ENCODE results near the gene ASAP2. TPM values are rescaled to one million over a fixed set of nuclear protein-coding genes. Genes with fewer than 3 reads are reported as not detected.
"Not testable (repeated sequence)": the region's sequence is repeated elsewhere in the genome, so short reads cannot be mapped to it uniquely, and the experiment has no call there.

ASAP2 gene
- total RNA-seq, 2 donors from 2014 or later = 9.2 to 17.8 TPM

GRCh38 chr2:9391961-9392720 is 185.5 kb downstream of the ASAP2 start:
- whole genome bisulfite sequencing = 90% methylated on average over 13 of the region's 13 CpGs
- intact Hi-C loops (cut with DNase I) = no loop called here
- no peak overlapping the region for H3K27ac ChIP-seq
- no peak overlapping the region for H3K4me3 ChIP-seq
- DNase-seq (ENCODE audit: low spot score) = no peak
- no peaks in the 10 kb centered on the region for H3K27me3 ChIP-seq (replicated peaks; ENCODE audit: insufficient read depth)
- no peaks in the 10 kb centered on the region for H3K4me1 ChIP-seq (replicated peaks)
- H3K36me3 ChIP-seq = no peaks in the 10 kb centered on the region
- TF ChIP-seq POLR2AphosphoS5 (IDR thresholded peaks at IDR 0.05) = no peak
- TF ChIP-seq POLR2A (IDR thresholded peaks at IDR 0.05) = no peak
- TF ChIP-seq CTCF (IDR thresholded peaks at IDR 0.05) = no peak
- H3K9me3 ChIP-seq = no peaks in the 10 kb centered on the region

- Histone ChIP-seq H3K9me3 (no peaks in the 10 kb centered on the region), H3K4me3 (no peak overlapping the region), H3K36me3 (no peaks in the 10 kb centered on the region), H3K27me3 (replicated peaks; ENCODE audit: insufficient read depth) (no peaks in the 10 kb centered on the region), H3K27ac (no peak overlapping the region), H3K4me1 (replicated peaks) (no peaks in the 10 kb centered on the region)
- DNase-seq (ENCODE audit: low spot score) = no peak
- TF ChIP-seq CTCF (IDR thresholded peaks at IDR 0.05) (no peak), POLR2A (IDR thresholded peaks at IDR 0.05) (no peak), POLR2AphosphoS5 (IDR thresholded peaks at IDR 0.05) (no peak)
- intact Hi-C loops (cut with DNase I) = no loop called here
- 67% methylated on average over 27 of the region's 28 CpGs for WGBS
These were observed 186.5 kb downstream of the ASAP2 start for GRCh38 chr2:9392898-9393765.

GRCh38 chr2:9394816-9395215 is 188.2 kb downstream of the ASAP2 start:
- H3K9me3 ChIP-seq = no peaks in the 10 kb centered on the region
- DNase-seq (ENCODE audit: low spot score) = no peak
- no peaks in the 10 kb centered on the region for H3K36me3 ChIP-seq
- intact Hi-C loops (cut with DNase I) = no loop called here
- no peaks in the 10 kb centered on the region for H3K27me3 ChIP-seq (replicated peaks; ENCODE audit: insufficient read depth)
- TF ChIP-seq POLR2AphosphoS5 (IDR thresholded peaks at IDR 0.05) (no peak), POLR2A (IDR thresholded peaks at IDR 0.05) (no peak), CTCF (IDR thresholded peaks at IDR 0.05) (no peak)
- H3K27ac ChIP-seq = no peak overlapping the region
- whole genome bisulfite sequencing = 91% methylated on average over 15 of the region's 15 CpGs
- no peaks in the 10 kb centered on the region for H3K4me1 ChIP-seq (replicated peaks)
- H3K4me3 ChIP-seq = no peak overlapping the region

- H3K27me3 ChIP-seq (replicated peaks; ENCODE audit: insufficient read depth) = no peaks in the 10 kb centered on the region
- no peak for TF ChIP-seq POLR2A (IDR thresholded peaks at IDR 0.05)
- TF ChIP-seq POLR2AphosphoS5 (IDR thresholded peaks at IDR 0.05) = no peak
- no peak for TF ChIP-seq CTCF (IDR thresholded peaks at IDR 0.05)
- no peaks in the 10 kb centered on the region for H3K4me1 ChIP-seq (replicated peaks)
- H3K27ac ChIP-seq = no peak overlapping the region
- WGBS = 93% methylated on average over 14 of the region's 14 CpGs
- H3K4me3 ChIP-seq = no peak overlapping the region
- H3K9me3 ChIP-seq = no peaks in the 10 kb centered on the region
- H3K36me3 ChIP-seq = no peaks in the 10 kb centered on the region
- intact Hi-C loops (cut with DNase I) = no loop called here
- no peak for DNase-seq (ENCODE audit: low spot score)
These were observed 190.6 kb downstream of the ASAP2 start for GRCh38 chr2:9397201-9397600.

GRCh38 chr2:9398251-9398650 is 191.6 kb downstream of the ASAP2 start:
- H3K4me3 ChIP-seq; DNase-seq (ENCODE audit: low spot score); H3K4me1 ChIP-seq (replicated peaks); H3K36me3 ChIP-seq; H3K27me3 ChIP-seq (replicated peaks; ENCODE audit: insufficient read depth); H3K27ac ChIP-seq; intact Hi-C loops (cut with DNase I); H3K9me3 ChIP-seq: not testable (repeated sequence)
- 99% methylated on average over 11 of the region's 11 CpGs for WGBS
